NCI-H526 (cell line): Measurements from ENCODE around the gene PRKCZ.

Source experiments
- DNase-seq, 2 experiments: peaks; one replicate each; lab custom pipeline; 2025; lab: John Stamatoyannopoulos, UW

PRKCZ gene

DNA sequence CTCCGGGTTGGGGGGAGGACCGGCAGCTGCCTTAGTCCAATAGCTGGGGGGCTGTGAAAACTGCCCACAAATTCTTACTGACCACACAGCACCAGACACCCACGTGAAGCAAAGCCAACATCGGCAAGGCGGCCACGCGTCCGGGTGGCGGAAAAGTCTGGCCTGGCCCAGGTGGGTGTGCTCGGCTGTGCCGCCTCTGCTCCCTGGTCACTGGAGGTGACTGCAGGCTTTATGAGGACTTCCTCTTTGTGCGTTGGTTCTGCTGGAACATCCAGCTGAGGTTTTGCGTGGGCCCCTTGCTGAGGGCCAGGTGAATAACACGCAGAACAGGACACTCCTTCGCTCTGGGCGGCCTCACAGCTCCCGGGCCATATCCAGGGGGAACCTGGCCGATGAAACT, 108.9 kb downstream of the PRKCZ start:
- DNase-seq = no peak

- DNase-seq = no peak
Observed at GRCh38 chr1:2160451-2161300, 110.5 kb downstream of the PRKCZ start.

GRCh38 chr1:2163205-2163604, 113.0 kb downstream of the PRKCZ start:
- DNase-seq = no peak

DNA sequence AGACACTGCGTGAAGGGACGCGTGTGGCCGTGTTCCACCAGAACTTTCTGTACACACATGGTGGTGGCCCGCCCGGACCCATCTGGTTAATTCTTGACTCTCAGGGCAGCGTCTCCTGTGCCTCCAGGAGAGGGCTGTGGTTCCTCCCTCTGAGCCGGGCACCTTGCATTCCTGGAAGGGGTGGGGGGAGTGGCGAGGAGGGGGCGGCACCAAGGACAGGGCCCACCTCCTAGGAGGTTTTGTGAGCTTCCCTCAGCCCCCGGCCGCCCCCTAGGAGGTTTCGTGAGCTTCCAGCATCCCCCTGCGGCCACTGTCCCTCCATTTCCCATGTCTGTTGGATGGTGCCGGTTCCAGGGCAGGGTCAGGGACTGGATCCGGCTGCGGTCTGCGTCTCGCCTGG, 115.4 kb downstream of the PRKCZ start:
- no peak for DNase-seq

DNA sequence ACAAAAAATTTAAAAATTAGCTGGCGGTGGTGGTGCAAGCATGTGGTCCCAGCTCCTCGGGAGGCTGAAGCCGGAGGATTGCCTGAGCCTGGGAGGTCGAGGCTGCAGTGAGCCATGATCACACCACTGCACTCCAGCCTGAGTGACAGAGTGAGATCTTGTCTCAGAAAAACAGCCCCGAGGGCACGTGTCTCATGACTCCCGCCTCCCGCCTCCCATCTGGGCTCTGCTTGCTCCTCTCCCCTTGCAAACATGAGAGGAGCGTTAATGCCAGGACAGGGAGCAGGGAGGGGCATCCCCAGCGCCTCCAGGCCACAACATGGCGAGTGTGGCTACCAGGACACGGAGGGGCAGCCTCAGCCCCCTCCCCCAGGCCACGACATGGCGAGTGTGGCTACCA, 116.0 kb downstream of the PRKCZ start:
- no peak for DNase-seq

GRCh38 chr1:2166695-2167094, 116.5 kb downstream of the PRKCZ start:
- DNase-seq = no peak

GRCh38 chr1:2168090-2168489, 117.9 kb downstream of the PRKCZ start:
- no peak for DNase-seq

GRCh38 chr1:2168535-2168934, 118.3 kb downstream of the PRKCZ start:
- no peak for DNase-seq

- DNase-seq = no peak
Observed at GRCh38 chr1:2169200-2169836, 119.1 kb downstream of the PRKCZ start.

DNA sequence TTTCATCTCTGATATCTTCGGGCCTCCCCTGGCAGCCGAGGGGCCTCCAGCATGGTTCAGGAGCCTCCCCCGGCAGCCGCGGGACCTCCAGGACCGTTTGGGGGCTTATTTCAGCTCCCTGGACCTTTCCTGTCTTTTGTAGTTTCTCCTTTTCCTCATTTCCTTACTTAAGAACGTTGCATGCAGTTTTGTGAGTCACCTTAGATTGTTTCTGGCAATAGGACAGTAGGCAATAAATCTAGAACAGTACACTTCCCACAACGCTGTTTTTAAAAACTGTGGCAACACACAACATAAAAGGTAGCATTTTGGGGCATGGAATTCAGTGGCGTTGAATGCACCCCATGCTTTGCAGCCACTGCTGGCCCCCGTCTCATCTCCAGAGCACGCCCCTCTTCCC, 120.0 kb downstream of the PRKCZ start:
- no peak for DNase-seq

DNA sequence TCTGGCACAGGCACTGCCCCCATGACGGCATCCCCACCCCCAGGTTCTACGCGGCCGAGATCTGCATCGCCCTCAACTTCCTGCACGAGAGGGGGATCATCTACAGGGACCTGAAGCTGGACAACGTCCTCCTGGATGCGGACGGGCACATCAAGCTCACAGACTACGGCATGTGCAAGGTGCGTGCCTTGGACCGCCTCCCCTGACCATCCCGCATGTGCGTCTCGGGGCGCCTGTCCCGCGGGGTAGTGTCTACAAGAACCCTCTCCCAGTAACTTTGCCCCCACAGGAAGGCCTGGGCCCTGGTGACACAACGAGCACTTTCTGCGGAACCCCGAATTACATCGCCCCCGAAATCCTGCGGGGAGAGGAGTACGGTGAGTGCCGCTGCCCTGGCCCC, 121.8 kb downstream of the PRKCZ start:
- no peak for DNase-seq

- DNase-seq = no peak
Observed at GRCh38 chr1:2172551-2173146, 122.4 kb downstream of the PRKCZ start.

DNA sequence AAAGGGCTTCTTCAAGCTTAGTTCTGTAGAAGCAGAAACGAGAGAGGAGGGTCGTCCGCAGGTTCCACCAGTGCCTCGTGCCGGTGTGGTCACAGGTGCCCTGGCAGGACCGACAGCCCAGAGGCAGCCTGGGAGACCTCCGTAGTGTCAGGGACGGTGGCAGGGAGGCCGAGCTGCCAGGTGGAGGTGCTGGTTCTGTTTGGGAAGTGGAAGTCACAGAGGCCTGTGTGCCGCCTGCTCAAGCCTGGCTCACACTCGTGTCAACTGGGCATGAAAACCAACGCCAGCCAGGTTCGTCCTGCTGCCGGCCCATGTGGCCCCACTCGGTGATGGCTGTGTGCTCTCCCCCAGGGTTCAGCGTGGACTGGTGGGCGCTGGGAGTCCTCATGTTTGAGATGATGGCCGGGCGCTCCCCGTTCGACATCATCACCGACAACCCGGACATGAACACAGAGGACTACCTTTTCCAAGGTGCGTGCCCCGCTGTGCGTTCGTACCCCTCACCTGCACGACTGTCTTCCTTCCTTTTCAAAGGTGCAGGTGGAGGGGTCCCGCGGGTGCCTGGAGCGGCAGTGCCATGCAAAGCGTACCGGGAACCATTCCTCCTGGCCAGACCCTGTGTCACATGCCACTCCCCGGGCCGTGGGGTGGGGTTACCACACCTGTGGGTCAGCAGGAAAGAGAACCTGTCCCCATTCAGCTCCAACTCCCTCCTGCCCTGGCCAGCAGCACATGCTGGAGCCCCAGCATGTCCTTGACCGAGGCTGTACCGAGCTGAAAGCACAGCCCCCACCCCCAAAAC, 123.5 kb downstream of the PRKCZ start:
- no peak for DNase-seq

DNA sequence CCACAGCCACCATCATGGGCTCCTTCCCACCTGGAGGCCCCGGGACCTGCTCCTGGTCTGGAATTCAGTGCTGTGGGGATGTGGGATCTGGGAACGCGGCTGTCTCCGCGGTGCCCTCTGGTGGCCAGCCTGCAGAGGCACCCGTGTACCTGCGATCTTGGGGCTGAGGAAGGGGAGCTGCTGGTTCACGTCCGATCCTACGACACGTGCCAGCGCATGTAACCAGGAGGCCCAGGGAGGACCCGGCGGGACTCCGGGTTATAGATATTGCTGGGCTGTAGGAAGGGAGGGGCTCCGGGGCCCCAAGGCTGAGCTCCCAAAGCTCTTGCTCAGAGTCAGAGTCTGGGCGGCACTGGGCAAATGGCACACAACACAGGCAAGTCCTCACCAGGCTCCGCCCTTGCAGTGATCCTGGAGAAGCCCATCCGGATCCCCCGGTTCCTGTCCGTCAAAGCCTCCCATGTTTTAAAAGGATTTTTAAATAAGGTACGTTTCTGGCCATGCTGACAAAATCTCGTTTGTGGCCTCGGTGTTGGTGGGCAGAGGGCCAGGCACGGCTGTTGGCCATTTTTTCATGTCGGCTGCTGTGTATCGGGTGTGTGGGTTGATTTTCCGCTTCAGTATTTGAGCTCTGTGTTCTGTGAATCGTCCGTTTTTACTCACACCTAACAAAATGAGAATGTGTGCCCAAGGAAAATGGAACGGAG, 124.3 kb downstream of the PRKCZ start:
- peak; percentile 47 to 79 for DNase-seq

DNA sequence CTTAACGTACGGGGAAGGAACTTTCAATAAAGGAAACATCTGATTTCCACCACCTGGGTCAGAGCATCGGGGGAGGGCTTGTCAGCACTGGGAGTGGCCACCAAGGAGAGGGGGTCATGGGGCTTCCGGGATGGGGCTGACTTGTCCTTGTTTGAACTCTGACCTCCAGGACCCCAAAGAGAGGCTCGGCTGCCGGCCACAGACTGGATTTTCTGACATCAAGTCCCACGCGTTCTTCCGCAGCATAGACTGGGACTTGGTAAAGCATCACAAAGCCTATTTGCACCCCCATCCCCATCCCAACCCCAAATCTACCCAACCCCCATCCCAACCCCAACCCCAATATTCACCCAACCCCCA, 124.8 kb downstream of the PRKCZ start:
- no peak for DNase-seq

- DNase-seq = no peak
Observed at GRCh38 chr1:2175681-2176454, 125.7 kb downstream of the PRKCZ start.

DNA sequence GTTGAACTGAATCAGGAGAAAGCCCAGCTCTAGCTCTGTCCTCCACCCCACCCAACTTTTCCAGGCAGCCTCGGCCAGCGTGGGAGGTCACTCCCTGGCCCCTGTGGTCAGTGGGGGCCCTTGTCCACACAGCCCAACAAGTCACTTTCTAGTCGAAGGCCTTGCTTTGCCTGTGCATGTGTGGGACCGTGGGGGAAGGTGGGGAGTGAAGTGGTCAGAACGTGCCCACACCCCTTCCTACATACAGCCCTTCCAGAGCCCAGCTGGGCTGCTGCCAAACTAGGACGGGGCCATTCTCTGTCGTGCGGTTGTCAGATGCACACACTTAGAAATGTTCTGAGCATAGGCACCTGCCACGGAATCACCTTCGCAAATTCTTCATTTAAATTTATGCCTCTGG, 126.4 kb downstream of the PRKCZ start:
- no peak for DNase-seq

- no peak for DNase-seq
Observed at GRCh38 chr1:2177541-2177940, 127.3 kb downstream of the PRKCZ start.

- no peak for DNase-seq
Observed at GRCh38 chr1:2177946-2178538, 127.8 kb downstream of the PRKCZ start.

- DNase-seq = no peak
Observed at GRCh38 chr1:2178875-2179274, 128.7 kb downstream of the PRKCZ start.
